GM18868 (cell line): Measurements from ENCODE around the gene COMMD4.
"Not testable (repeated sequence)": the region's sequence is repeated elsewhere in the genome, so short reads cannot be mapped to it uniquely, and the experiment has no call there.

ENCODE experiments used
- ATAC-seq: cut with Tn5 transposase; IDR thresholded peaks from one replicate; pipeline ENCODE4 v1.9.1; 2021; ENCODE audit warnings: mild to moderate bottlenecking, moderate library complexity; ENCODE audit not compliant: unreplicated experiment

COMMD4 gene

DNA sequence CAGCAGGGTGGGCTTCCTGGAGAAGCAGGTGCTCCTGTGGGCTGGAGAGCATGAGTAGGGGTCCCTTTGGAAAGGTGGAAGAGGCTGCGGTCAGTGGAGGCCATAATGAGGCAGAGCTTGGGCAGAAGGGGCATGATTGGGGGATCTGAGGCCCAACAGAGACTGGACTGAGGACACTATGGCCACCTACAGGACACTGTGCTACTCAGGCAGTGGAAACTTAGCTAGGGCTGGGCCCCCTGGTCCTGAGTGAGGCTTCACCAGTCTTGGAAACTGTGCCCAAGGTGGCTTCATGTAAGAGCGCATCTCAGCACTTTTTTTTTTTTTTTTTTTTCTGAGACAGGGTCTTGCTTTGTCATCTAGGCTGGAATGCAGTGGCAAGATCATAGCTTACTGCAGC lies 6.3 kb upstream of the COMMD4 start:
- no peak for ATAC-seq

DNA sequence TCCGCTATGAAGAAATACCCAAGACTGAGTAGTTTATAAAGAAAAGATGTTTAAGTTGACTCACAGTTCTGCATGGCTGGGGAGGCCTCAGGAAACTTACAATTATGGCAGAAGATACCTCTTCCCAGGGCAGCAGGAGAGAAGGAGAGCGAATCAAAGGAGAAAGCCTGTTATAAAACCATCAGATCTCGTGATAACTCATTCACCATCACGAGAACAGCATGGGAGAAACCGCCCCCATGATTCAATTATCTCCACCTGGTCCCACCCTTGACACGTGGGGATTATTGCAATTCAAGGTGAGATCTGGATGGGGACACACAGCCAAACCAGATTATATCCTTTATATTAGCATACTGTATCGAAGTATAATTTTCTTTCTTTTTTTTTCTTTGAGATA lies 3.8 kb upstream of the COMMD4 start:
- not testable (repeated sequence) for ATAC-seq

DNA sequence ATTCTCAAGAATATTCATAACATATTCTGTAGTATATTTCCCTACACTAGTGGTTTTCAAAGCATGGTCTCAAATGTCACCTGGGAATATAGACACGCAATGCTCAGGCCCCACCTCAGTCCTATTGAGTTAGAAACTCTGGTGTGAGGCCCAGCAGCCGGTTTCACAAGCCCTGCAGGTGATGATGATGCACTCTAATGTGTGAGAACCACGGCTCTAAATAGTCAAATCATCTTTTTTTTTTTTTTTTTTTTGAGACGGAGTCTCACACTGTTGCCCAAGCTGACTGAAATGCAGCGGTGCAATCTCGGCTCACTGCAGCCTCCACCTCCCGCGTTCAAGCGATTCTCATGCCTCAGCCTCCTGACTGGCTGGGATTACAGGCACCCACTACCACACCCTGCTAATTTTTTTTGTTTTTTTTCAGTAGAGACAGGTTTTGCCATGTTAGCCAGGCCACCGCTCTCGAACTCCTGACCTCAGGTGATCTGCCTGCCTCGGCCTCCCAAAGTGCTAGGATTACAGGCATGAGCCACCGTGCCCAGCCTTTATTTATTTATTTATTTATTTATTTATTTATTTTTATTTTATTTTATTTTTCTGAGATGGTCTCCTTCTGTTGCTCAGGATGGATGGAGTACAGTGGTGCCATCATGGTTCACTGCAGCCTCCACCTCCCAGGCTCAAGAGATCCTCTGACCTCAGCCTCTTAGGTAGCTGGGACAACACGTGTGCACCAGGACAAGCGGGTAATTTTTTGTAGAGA lies 2.0 kb upstream of the COMMD4 start:
- ATAC-seq, result not testable (repeated sequence)

DNA sequence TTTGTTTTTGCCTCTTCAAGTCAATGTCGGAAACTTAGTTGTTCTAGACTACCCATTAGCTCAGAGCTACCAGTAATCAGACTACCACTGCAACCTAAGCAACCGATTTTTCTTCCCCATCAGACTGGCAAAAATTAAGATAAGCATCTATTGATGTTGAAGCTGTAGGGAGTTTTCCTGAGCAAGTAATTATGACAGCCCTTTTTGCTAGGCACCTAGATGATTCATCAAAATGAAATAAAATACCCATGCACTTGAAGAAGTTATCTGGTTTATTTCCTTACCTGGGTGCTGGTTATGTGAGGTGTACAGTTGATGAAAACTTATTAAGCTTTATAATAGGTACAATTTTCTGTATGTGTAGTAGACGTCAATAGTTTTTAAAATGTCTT lies 554 bp upstream of the COMMD4 start:
- ATAC-seq, result no peak

DNA sequence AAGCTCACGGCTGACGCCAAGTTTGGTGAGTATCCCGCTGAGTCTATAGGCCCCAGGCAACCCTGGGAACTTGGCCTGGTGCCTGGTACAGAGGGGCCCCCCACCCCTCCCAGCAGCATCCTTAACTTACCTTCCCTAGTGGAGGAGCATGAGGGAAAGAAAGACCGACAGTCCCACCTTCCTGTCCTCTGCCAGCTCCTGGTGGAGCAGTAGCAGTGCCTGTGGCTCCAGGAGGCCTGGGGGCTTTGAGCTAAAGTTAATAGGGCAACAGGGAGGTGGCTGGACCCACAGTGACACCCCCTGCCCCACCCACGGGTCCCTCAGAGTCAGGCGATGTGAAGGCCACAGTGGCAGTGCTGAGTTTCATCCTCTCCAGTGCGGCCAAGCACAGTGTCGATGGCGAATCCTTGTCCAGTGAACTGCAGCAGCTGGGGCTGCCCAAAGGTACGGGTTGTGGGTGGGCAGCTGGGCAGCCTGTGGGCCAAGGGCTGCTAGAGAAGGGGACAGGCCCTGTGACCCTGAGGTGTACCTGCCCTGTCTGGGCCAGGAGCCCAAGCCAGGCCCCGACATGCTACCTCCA lies 2.9 kb downstream of the COMMD4 start:
- ATAC-seq, result no peak

DNA sequence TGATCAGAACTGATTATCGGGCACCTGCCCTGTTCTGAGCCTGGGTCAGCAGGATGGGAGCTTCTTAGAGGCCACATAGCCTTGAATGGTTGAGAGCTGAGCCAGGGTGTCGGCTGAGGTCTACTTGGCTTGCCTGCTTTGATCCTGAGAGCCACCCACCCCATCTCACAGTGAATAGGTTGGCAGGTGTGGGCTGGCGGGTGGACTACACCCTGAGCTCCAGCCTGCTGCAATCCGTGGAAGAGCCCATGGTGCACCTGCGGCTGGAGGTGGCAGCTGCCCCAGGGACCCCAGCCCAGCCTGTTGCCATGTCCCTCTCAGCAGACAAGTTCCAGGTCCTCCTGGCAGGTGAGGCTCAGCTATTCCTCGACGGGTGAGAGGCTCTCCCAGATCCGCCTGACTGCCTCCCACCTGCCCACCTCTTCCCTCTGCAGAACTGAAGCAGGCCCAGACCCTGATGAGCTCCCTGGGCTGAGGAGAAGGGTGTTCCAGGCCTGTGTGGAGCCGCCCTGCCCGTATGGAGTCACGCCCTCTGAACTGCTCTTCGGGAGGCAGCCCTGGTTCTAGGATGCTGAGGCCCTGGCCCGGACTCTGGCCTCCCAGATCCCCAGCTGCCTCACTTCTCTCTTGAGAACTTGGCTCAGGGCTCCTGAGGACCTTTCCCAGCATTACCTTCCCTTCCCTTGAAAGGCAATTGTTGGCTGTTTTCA lies 3.8 kb downstream of the COMMD4 start:
- ATAC-seq, result no peak

DNA sequence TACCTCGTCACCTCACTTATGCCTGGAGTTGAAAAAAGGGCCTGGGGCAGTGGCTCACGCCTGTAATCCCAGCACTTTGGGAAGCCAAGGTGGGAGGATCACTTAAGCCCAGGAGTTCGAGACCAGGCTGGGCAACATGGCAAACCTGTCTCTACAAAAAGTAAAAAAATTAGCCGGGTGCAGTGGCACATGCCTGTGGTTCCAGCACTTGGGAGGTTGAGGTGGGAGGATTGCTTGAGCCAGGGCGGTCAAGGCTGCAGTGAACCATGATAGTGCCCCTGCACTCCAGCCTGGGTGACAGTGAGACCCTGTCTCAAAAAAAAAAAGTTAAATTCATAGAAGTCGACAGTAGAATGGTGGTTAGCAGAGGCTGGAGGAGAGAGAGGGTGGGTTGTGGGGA lies 6.4 kb downstream of the COMMD4 start:
- ATAC-seq, result no peak

DNA sequence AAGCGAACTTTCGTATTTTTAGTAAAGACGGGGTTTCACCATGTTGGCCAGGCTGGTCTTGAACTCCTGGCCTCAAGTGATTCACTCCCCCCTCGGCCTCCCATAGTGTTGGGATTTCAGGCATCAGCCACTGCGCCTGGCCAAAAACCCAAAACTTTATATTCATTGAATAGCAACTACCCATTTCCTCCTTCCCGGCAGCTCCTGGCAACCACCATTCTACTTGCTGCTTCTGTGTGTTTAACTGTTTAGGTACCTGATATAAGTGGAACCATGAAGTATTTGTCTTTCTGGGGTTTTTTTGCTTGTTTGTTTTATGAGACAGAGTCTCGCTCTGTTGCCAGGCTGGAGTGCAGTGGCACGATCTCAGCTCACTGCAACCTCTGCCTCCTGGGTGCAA lies 8.1 kb downstream of the COMMD4 start:
- ATAC-seq, result not testable (repeated sequence)

DNA sequence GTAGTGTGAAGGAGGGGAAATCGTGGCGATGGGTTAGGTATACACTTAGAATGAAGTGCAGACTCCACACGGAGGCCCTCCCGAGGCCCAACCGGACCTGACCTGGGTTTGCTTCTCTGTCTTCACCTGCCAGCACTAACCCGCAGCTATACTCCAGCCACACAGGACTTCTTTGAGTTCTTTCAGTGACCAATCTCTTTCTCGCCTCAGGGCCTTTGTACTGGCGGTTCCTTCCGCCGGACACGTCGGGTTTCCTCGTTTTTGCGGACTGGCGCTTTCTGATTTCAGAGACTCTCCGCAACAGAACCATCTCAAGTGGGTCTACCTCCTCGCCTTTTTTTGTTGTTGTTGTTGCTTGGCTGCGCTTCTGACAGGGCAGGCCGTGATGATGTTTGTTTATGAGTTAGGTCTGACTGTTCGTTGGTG lies 10.9 kb downstream of the COMMD4 start, which contains the start of gene NEIL1:
Gene NEIL1, plus strand, starts transcription at position 244 of the 426 bp plus-strand sequence. CDS start 1,867 bp downstream, outside the sequence.
- no peak for ATAC-seq

DNA sequence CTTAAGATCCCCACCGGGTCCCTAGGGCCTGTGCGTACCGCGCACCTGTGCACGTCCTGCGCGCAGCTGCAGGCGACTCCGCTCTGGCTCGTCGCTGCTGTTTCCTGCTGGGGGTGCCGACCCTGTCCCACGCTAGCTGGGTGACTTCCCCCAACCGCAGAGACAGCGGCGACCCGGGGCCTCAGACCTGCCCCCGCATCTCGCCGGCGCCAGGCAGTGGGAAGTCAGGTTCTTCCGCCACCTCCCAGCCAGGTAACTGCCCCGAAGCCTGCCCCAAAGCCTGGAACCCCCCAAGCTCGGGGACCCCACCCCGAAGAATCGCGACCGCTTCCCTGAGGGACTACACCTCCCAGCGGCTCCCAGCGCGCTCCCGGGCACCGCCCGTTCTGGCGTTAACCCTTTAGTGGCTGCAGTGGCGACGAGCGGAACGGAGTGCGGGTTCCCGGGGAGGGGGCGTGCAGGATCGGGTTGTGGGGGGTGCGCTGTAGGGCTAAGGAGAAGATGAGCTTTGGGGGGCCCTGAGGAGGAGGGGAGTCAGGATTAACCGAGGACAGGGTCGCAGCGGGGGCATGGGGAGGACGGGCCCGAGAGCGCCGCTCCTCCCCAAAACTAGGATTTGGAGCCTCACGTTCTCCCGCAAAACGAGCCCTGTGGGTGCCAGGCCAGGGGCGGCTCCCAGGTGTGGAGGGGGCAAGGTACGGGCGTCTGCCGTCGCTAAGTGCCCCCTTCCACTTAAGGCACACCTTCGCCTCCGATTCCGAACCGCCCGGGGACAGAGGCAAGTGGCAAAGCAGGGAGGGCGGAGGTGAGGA lies 11.6 kb downstream of the COMMD4 start:
- ATAC-seq, result peak; percentile 50

DNA sequence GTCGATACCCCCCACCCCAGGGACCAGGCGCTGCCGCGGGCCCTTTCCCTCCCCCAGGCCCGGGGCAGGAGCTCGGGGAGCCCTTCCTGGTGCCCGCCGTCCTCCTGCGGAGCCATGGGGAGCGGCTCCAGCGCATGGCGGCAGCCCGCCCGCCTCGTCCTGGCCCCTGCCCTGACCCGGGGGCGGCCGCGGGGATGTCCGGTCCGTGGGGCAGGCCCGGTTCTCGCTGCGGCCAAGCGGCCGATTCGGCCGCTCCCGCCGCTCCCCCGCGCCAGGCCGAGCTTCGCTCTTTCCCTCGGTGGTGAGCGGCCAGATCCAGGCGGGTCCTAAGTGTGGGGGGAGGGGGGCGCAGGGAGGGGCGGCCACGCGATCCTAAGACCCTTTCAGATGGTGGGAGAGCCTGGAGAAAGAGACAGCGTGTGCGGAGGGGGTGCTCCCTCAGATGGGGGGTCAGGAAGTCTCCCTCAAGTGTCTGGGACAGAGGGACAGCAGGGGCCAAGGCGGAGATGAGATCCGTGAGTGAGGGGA lies 12.2 kb downstream of the COMMD4 start:
- ATAC-seq, result no peak

DNA sequence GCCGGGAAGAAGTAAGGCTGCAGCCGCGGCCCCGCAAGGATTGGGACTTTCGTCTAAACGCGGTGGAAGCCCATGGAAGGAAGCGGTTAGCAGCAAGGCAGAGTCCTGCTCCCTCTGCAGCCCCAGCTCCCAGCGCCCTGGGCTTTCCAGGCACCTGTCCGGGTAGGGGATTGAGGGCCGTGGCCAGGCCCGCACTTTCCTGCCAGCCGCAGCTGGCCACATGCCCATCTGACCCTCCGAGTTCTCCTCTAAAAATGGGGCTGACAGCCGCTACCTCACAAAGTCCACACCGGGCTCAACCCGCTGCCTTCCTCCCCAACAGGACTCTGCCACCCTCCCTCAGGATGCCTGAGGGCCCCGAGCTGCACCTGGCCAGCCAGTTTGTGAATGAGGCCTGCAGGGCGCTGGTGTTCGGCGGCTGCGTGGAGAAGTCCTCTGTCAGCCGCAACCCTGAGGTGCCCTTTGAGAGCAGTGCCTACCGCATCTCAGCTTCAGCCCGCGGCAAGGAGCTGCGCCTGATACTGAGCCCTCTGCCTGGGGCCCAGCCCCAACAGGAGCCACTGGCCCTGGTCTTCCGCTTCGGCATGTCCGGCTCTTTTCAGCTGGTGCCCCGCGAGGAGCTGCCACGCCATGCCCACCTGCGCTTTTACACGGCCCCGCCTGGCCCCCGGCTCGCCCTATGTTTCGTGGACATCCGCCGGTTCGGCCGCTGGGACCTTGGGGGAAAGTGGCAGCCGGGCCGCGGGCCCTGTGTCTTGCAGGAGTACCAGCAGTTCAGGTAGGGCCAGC lies 12.9 kb downstream of the COMMD4 start:
- no peak for ATAC-seq

DNA sequence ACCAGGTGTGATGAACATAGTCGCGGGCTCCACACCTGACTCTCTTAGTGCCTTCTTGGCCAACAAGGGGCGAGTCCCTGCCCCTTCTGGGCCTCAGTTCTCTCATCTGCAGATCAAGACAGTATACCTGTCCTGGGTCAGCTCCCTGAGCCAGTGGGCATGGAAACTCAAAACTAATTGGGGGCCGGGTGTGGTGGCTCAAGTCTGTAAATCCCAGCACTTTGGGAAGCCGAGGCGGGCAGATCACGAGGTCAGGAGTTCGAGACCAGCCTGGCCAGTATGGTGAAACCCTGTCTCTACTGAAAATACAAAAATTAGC lies 13.4 kb downstream of the COMMD4 start:
- ATAC-seq, result not testable (repeated sequence)

DNA sequence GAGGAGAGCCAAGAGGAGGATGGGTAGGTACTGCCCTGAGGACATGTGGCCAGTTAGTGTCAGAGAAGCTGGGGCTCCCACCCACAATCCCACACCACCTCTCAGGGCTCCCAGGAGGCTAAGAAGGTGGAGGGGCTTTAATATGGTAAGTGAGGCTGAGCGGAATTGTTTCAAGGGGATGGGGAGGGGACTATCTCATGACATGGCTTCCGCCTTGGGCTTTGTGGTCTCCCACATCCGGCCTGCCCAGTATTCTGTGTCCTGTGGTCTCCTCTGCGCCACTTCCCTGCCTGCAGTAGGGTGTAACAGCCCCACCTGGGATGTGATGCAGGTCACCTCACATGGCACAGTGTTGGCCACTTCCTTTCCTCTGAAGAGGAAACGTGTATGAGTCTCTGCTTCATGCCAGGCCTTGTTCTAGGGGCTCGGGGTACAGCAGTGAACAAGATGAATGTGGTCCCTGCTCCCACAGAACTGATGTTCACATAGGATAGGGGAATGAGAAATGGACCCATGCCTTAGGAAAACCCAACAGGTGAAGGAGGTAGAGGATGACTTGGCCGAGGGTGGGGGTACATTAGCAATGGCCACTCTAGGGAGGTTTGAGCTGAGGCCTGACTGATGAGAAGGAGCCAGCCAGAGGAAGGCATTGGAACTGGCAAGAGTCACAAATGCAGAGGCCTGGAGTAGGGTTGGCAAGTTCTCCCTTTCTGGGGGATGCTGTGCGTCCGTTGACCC lies 14.2 kb downstream of the COMMD4 start:
- no peak for ATAC-seq

DNA sequence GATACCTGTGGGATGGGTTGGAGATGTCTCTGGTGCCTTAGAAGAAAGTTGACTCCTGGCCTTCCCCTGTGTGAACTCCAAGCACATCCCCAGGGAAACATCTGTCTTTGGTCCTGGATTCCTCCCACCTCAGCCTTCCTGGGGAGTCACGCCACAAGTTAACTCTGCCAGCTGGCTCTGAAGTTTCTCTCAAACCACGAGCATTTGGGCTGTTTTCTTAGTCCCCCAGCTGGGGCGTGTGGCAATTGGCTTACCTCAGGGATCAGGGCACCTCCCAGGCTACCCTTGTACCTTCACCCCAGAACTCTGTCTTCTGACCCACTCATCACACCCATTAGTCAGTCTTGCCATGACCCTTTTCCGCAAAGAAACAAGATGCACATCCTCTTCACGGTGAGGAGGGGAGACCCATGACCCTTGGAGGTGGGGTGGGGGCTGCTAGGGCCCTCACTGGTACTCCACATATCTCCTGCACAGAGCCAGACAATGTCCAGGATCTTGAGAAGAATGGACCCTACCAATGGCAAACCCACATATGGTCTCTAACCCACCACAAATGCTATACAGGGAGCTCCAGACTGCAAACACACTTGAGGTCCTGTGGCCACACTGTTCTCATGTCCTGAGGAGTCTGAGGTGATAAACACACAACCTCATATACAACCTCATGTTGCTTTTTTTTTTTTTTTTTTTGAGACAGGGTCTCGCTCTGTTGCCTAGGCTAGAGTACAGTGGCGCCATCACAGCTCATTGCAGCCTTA lies 14.9 kb downstream of the COMMD4 start:
- ATAC-seq, result no peak

DNA sequence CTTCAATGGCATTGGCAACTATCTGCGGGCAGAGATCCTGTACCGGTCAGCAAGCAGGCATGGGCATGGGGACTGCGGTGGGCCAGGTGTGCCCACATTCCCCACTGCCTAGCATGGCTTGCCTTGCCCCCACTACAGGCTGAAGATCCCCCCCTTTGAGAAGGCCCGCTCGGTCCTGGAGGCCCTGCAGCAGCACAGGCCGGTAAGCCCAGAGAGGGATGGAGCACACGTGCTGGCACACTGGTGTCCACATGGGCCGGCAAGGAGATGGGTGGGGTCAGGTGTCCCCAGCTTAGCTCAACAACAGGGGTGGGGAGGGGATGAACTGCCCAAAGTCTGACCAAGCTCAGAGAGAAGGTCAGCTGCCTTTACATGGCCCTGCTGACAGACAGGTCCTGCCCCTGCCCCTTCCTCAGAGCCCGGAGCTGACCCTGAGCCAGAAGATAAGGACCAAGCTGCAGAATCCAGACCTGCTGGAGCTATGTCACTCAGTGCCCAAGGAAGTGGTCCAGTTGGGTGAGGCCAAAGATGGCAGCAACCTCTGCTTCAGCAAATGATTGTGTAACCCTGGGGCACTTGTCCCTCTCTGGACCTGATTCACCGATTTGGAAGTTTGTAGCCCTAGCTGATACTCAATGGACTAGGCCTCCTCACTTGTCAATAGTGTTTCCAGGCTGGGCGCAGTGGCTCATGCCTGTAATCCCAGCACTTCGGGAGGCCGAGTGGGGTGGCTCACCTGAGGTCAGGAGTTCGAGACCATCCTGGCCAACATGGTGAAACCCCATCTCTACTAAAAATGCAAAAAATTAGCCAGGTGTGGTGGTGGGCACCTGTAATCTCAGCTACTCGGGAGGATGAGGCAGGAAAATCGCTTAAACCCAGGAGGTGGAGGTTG lies 16.6 kb downstream of the COMMD4 start:
- ATAC-seq, result no peak

DNA sequence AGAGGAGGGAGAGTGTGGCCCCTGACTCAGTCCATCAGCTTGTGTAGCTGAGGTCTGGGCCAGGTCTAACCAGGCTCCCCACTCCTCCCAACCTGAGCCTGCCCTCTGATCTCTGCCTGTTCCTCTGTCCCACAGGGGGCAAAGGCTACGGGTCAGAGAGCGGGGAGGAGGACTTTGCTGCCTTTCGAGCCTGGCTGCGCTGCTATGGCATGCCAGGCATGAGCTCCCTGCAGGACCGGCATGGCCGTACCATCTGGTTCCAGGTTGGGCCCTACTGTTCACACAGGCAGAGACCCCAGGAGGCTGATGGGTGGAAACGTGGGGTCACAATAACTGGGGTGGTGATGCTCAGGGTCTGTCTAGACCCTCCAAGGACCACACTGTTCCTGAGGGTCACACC lies 17.7 kb downstream of the COMMD4 start:
- ATAC-seq, result no peak

DNA sequence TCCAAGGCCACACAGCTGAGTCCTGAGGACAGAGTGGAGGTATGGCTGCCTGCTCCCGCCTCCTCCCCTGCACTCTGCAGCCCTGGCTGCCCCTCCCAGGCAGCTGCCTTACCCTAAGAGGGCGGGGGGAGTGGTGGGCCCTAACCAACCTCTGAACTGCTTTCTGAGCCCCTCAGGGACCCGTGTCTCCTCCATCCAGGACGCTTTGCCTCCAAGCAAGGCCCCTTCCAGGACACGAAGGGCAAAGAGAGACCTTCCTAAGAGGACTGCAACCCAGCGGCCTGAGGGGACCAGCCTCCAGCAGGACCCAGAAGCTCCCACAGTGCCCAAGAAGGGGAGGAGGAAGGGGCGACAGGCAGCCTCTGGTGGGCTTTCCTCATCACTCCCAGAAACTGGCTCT lies 18.6 kb downstream of the COMMD4 start:
- no peak for ATAC-seq
